WTC11 (cell line): ENCODE results near the gene GRB7. TPM values are rescaled to one million over a fixed set of nuclear protein-coding genes. Genes with fewer than 3 reads are reported as not detected.

Source experiments
- ATAC-seq: fragments of 200-7000 bp; cut with Tn5 transposase; 2 replicates; pipeline ENCODE4 v1.10.0; 2021; ENCODE audit warnings: mild to moderate bottlenecking, moderate library complexity
- CTCF ChIA-PET: fragments of 300-600 bp; sonication (Branson Sonifier 250); formaldehyde crosslinking; loops from one replicate; lab custom pipeline; 2021; ENCODE audit warnings: antibody characterized with exemption; lab: Charles Lee
- POLR2A ChIA-PET: fragments of 350-600 bp; sonication (Branson Sonifier 250); formaldehyde crosslinking; loops from one replicate; lab custom pipeline; 2021; ENCODE audit warnings: antibody characterized with exemption; lab: Charles Lee
- DNase-seq: peaks from one replicate; pipeline ENCODE4 v3.0.0; 2021; ENCODE audit warnings: low spot score
- H3K27ac Mint-ChIP-seq: 2 replicates; pipeline ENCODE4 v1.8.0; 2021; ENCODE audit warnings: mixed read lengths
- H3K27me3 Mint-ChIP-seq: 2 replicates; pipeline ENCODE4 v1.8.0; 2021; ENCODE audit warnings: low read depth, mild to moderate bottlenecking, moderate library complexity, mixed read lengths
- H3K36me3 Mint-ChIP-seq: 2 replicates; pipeline ENCODE4 v1.8.0; 2021; ENCODE audit warnings: mixed read lengths
- H3K4me1 Mint-ChIP-seq: 2 replicates; pipeline ENCODE4 v1.8.0; 2022; ENCODE audit warnings: mixed read lengths
- H3K4me3 Mint-ChIP-seq: 2 replicates; pipeline ENCODE4 v1.8.0; 2021; ENCODE audit warnings: mild to moderate bottlenecking, moderate library complexity, mixed read lengths
- H3K9me3 Mint-ChIP-seq: 2 replicates; pipeline ENCODE4 v1.8.0; 2021; ENCODE audit warnings: mixed read lengths
- ATF1 ChIP-seq: sonication (generic); formaldehyde crosslinking; IDR thresholded peaks from 2 replicates; pipeline ENCODE4 v1.8.1; 2023; ENCODE audit warnings: mild to moderate bottlenecking, moderate library complexity, missing genetic modification reagents
- ATF2 ChIP-seq: sonication (generic); formaldehyde crosslinking; IDR thresholded peaks from 2 replicates; pipeline ENCODE4 v1.8.1; 2022; ENCODE audit warnings: low read depth, missing genetic modification reagents, borderline replicate concordance
- ATF6 ChIP-seq: sonication (generic); formaldehyde crosslinking; IDR thresholded peaks from 2 replicates; pipeline ENCODE4 v1.8.1; 2023; ENCODE audit warnings: mild to moderate bottlenecking, missing genetic modification reagents
- CTCF ChIP-seq: fragments of 200-600 bp; IDR thresholded peaks from 2 replicates; pipeline ENCODE4 v1.8.0; 2022; ENCODE audit warnings: antibody characterized with exemption
- E2F4 ChIP-seq: sonication (generic); formaldehyde crosslinking; IDR thresholded peaks from 2 replicates; pipeline ENCODE4 v1.8.1; 2022; ENCODE audit warnings: low read depth, mild to moderate bottlenecking, moderate library complexity, missing genetic modification reagents, borderline replicate concordance
- EMX1 ChIP-seq: fragments of 250-450 bp; sonication (Bioruptor Pico); IDR thresholded peaks from 2 replicates; pipeline ENCODE4 v1.8.0; 2021; ENCODE audit warnings: mild to moderate bottlenecking
- FOXP4 ChIP-seq: sonication (generic); formaldehyde crosslinking; IDR thresholded peaks from 2 replicates; pipeline ENCODE4 v1.8.0; 2022; ENCODE audit warnings: mild to moderate bottlenecking, missing genetic modification reagents
- NFATC4 ChIP-seq: fragments of 250-450 bp; sonication (Bioruptor Pico); IDR thresholded peaks from 2 replicates; pipeline ENCODE4 v1.9.0; 2021; ENCODE audit warnings: mild to moderate bottlenecking
- PRDM15 ChIP-seq: sonication (generic); formaldehyde crosslinking; IDR thresholded peaks from 2 replicates; pipeline ENCODE4 v1.8.0; 2022; ENCODE audit warnings: missing genetic modification reagents
- SMAD4 ChIP-seq: sonication (generic); formaldehyde crosslinking; IDR thresholded peaks from 2 replicates; pipeline ENCODE4 v1.8.0; 2022; ENCODE audit warnings: mild to moderate bottlenecking, missing genetic modification reagents
- SOX15 ChIP-seq: fragments of 250-450 bp; sonication (Bioruptor Pico); IDR thresholded peaks from 2 replicates; pipeline ENCODE4 v1.9.0; 2021; ENCODE audit warnings: mild to moderate bottlenecking
- ZBTB43 ChIP-seq: sonication (generic); formaldehyde crosslinking; IDR thresholded peaks from 2 replicates; pipeline ENCODE4 v1.8.1; 2023; ENCODE audit warnings: mild to moderate bottlenecking, missing genetic modification reagents
- ZNF671 ChIP-seq: fragments of 250-450 bp; sonication (Bioruptor Pico); IDR thresholded peaks from 2 replicates; pipeline ENCODE4 v1.8.0; 2021; ENCODE audit warnings: mild to moderate bottlenecking
- total RNA-seq: library from RNA; stranded (reverse); gene quantifications from 3 replicates; pipeline ENCODE4 v1.2.3, GENCODE V29; 2021
- TF ChIP-seq, protein P1 (sequence below): sonication (generic); formaldehyde crosslinking; IDR thresholded peaks from 2 replicates; pipeline ENCODE4 v1.8.1; 2023; ENCODE audit warnings: mild to moderate bottlenecking, missing genetic modification reagents, borderline replicate concordance

The GRB7 gene
- total RNA-seq, 1 experiment from 2014 or later = 48.5 TPM

- H3K9me3 Mint-ChIP-seq = no peaks in the 10 kb centered on the region
- H3K4me3 Mint-ChIP-seq = no peak overlapping the region
- ATAC-seq = no peak
- no peak for DNase-seq
- peaks cover 16% of the 10 kb centered on the region for H3K4me1 Mint-ChIP-seq
- H3K27ac Mint-ChIP-seq = peak overlapping the region; percentile 83
- CTCF ChIA-PET = no interaction called here
- peaks cover 54% of the 10 kb centered on the region for H3K36me3 Mint-ChIP-seq
- H3K27me3 Mint-ChIP-seq = no peaks in the 10 kb centered on the region
- POLR2A ChIA-PET = interaction anchor here (0.7 kb wide), 1 partner anchor 21 kb away, joined by 3 read pairs; the partner anchor contains the start of gene MIEN1
- TF ChIP-seq CTCF (no peak), ATF2 (CRISPR knock-in tag) (no peak), ATF1 (no peak), ATF6 (CRISPR knock-in tag) (no peak), PRDM15 (CRISPR knock-in tag) (no peak), SOX15 (CRISPR knock-in tag) (no peak), EMX1 (CRISPR knock-in tag) (no peak), ZNF671 (CRISPR knock-in tag) (no peak), FOXP4 (no peak), E2F4 (CRISPR knock-in tag) (no peak), SMAD4 (no peak), NFATC4 (CRISPR knock-in tag) (no peak), ZBTB43 (CRISPR knock-in tag) (no peak)
- TF ChIP-seq, protein P1, sequence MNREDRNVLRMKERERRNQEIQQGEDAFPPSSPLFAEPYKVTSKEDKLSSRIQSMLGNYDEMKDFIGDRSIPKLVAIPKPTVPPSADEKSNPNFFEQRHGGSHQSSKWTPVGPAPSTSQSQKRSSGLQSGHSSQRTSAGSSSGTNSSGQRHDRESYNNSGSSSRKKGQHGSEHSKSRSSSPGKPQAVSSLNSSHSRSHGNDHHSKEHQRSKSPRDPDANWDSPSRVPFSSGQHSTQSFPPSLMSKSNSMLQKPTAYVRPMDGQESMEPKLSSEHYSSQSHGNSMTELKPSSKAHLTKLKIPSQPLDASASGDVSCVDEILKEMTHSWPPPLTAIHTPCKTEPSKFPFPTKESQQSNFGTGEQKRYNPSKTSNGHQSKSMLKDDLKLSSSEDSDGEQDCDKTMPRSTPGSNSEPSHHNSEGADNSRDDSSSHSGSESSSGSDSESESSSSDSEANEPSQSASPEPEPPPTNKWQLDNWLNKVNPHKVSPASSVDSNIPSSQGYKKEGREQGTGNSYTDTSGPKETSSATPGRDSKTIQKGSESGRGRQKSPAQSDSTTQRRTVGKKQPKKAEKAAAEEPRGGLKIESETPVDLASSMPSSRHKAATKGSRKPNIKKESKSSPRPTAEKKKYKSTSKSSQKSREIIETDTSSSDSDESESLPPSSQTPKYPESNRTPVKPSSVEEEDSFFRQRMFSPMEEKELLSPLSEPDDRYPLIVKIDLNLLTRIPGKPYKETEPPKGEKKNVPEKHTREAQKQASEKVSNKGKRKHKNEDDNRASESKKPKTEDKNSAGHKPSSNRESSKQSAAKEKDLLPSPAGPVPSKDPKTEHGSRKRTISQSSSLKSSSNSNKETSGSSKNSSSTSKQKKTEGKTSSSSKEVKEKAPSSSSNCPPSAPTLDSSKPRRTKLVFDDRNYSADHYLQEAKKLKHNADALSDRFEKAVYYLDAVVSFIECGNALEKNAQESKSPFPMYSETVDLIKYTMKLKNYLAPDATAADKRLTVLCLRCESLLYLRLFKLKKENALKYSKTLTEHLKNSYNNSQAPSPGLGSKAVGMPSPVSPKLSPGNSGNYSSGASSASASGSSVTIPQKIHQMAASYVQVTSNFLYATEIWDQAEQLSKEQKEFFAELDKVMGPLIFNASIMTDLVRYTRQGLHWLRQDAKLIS (CRISPR knock-in tag) = no peak
These were observed 28.3 kb upstream of the GRB7 start for GRCh38 chr17:39709319-39709997.
